IMR-90 (cell line): ENCODE measurements around the gene ZNF398. TPM values are rescaled to one million over a fixed set of nuclear protein-coding genes. Genes with fewer than 3 reads are reported as not detected.

Experiments used
- ATAC-seq: fragments of 200-7000 bp; cut with Tn5 transposase; 2 replicates; pipeline ENCODE4 v1.9.1; 2020; ENCODE audit warnings: low read depth, mild to moderate bottlenecking, moderate library complexity
- BruUV-seq: library from RNA; stranded (reverse); fragments of 400-500 nt; replicated peaks from 2 replicates; lab custom pipeline; 2021; lab: Mats Ljungman, UMichigan
- CTCF ChIA-PET: fragments of 300-600 bp; formaldehyde crosslinking; extraction: SDS; loops from one replicate; lab custom pipeline; 2021; ENCODE audit warnings: antibody characterized with exemption; lab: Yijun Ruan, JAX
- POLR2A ChIA-PET: fragments of 300-600 bp; sonication (Branson Sonifier 250); formaldehyde crosslinking; loops from one replicate; lab custom pipeline; 2022; ENCODE audit warnings: antibody characterized with exemption; ENCODE audit not compliant: unreplicated experiment; lab: Charles Lee
- DNase-seq: peaks from one replicate; pipeline ENCODE4 v3.0.0; 2013
- H2AFZ ChIP-seq: replicated peaks from 2 replicates; pipeline ENCODE3; 2013; ENCODE audit warnings: low read length, mild to moderate bottlenecking; ENCODE audit not compliant: poor library complexity
- H2AK5ac ChIP-seq: 2 replicates; pipeline ENCODE4 v1.6.1; 2013; ENCODE audit warnings: low read depth, low read length, inconsistent platforms
- H2AK9ac ChIP-seq: replicated peaks from 2 replicates; pipeline ENCODE3; 2013; ENCODE audit warnings: mild to moderate bottlenecking, low read depth, low read length, moderate library complexity; ENCODE audit not compliant: poor library complexity
- H2BK120ac ChIP-seq: 2 replicates; pipeline ENCODE4 v1.6.1; 2013; ENCODE audit warnings: low read depth, low read length, inconsistent platforms
- H2BK15ac ChIP-seq: 3 replicates; pipeline ENCODE4 v1.6.1; 2013; ENCODE audit warnings: low read depth, low read length, inconsistent platforms
- H2BK20ac ChIP-seq: 2 replicates; pipeline ENCODE4 v1.6.1; 2013; ENCODE audit warnings: low read depth, mild to moderate bottlenecking, inconsistent platforms, low read length, moderate library complexity
- H2BK5ac ChIP-seq: 2 replicates; pipeline ENCODE4 v1.6.1; 2013; ENCODE audit warnings: mild to moderate bottlenecking, low read depth, low read length, inconsistent platforms; ENCODE audit not compliant: poor library complexity, severe bottlenecking
- H3K14ac ChIP-seq: replicated peaks from 2 replicates; pipeline ENCODE4 v1.6.1; 2013; ENCODE audit warnings: low read depth, low read length, inconsistent platforms
- H3K18ac ChIP-seq: 2 replicates; pipeline ENCODE4 v1.6.1; 2013; ENCODE audit warnings: low read depth, low read length, control low read depth
- H3K23ac ChIP-seq: 2 replicates; pipeline ENCODE4 v1.6.1; 2013; ENCODE audit warnings: low read depth, low read length, inconsistent platforms
- H3K27ac ChIP-seq: 2 replicates; pipeline ENCODE4 v1.5.1; 2013; ENCODE audit warnings: mild to moderate bottlenecking, control low read depth, low read length; ENCODE audit not compliant: insufficient read depth
- H3K27me3 ChIP-seq: 2 replicates; pipeline ENCODE4 v1.6.1; 2013; ENCODE audit warnings: low read length; ENCODE audit not compliant: control insufficient read depth, insufficient read depth
- H3K36me3 ChIP-seq: 2 replicates; pipeline ENCODE4 v1.6.1; 2013; ENCODE audit warnings: low read length, mixed read lengths; ENCODE audit not compliant: control insufficient read depth, insufficient read depth
- H3K4ac ChIP-seq: 2 replicates; pipeline ENCODE4 v1.6.1; 2013; ENCODE audit warnings: low read depth, low read length, inconsistent platforms
- H3K4me1 ChIP-seq: 2 replicates; pipeline ENCODE4 v1.6.1; 2013; ENCODE audit warnings: low read length, mixed read lengths; ENCODE audit not compliant: control insufficient read depth, insufficient read depth
- H3K4me2 ChIP-seq: 2 replicates; pipeline ENCODE4 v1.6.1; 2013; ENCODE audit warnings: low read depth, mild to moderate bottlenecking, control low read depth, low read length, moderate library complexity
- H3K4me3 ChIP-seq: 2 replicates; pipeline ENCODE4 v1.5.1; 2013; ENCODE audit warnings: low read depth, mild to moderate bottlenecking, control low read depth, low read length, moderate library complexity; ENCODE audit not compliant: insufficient read depth
- H3K56ac ChIP-seq: 2 replicates; pipeline ENCODE4 v1.6.1; 2013; ENCODE audit warnings: low read length, inconsistent platforms; ENCODE audit not compliant: insufficient read depth; ENCODE audit errors: extremely low read depth
- H3K79me1 ChIP-seq, 2 experiments: 2 replicates each; pipeline ENCODE4 v1.6.1; 2013; ENCODE audit warnings: low read length in 2 of 2, inconsistent platforms in 1 of 2, low read depth in 1 of 2
- H3K9ac ChIP-seq: 2 replicates; pipeline ENCODE4 v1.6.1; 2013; ENCODE audit warnings: low read depth, low read length, control low read depth
- H3K9me1 ChIP-seq: 2 replicates; pipeline ENCODE4 v1.6.1; 2013; ENCODE audit warnings: low read length, inconsistent platforms; ENCODE audit not compliant: insufficient read depth
- H3K9me3 ChIP-seq: 2 replicates; pipeline ENCODE4 v1.6.1; 2013; ENCODE audit warnings: low read length; ENCODE audit not compliant: control insufficient read depth, insufficient read depth
- H4K20me1 ChIP-seq: 2 replicates; pipeline ENCODE4 v1.6.1; 2013; ENCODE audit warnings: low read length, inconsistent platforms; ENCODE audit not compliant: insufficient read depth
- H4K5ac ChIP-seq: 2 replicates; pipeline ENCODE4 v1.6.1; 2013; ENCODE audit warnings: mild to moderate bottlenecking, low read depth, low read length, control low read depth
- H4K8ac ChIP-seq, 2 experiments: 2 replicates each; pipeline ENCODE4 v1.6.1; 2013; ENCODE audit warnings: low read depth in 2 of 2, low read length in 2 of 2, control low read depth in 1 of 2, inconsistent platforms in 1 of 2
- H4K91ac ChIP-seq: 2 replicates; pipeline ENCODE4 v1.6.1; 2013; ENCODE audit warnings: low read depth, low read length, inconsistent platforms; ENCODE audit not compliant: insufficient read depth
- BHLHE40 ChIP-seq: fragments of 150-350 bp; IDR thresholded peaks from 2 replicates; pipeline ENCODE4 v1.6.1; 2016; ENCODE audit warnings: mild to moderate bottlenecking, low read depth, low read length
- CEBPB ChIP-seq: IDR thresholded peaks from 2 replicates; pipeline ENCODE4 v1.6.1; 2012; ENCODE audit warnings: low read depth, low read length, improper control_type of control experiment
- CHD1 ChIP-seq: IDR thresholded peaks from 2 replicates; pipeline ENCODE4 v1.6.1; 2012; ENCODE audit warnings: low read depth, low read length, improper control_type of control experiment
- CTCF ChIP-seq: conservative IDR thresholded peaks from 2 replicates; pipeline ENCODE4 v1.5.1; 2012; ENCODE audit warnings: mild to moderate bottlenecking, low read depth, low read length, improper control_type of control experiment
- ELK1 ChIP-seq: fragments of 150-350 bp; IDR thresholded peaks from 2 replicates; pipeline ENCODE4 v1.6.1; 2016; ENCODE audit warnings: low read depth, mild to moderate bottlenecking, low read length, moderate library complexity, borderline replicate concordance
- FOS ChIP-seq: fragments of 150-350 bp; IDR thresholded peaks from 2 replicates; pipeline ENCODE4 v1.6.1; 2016; ENCODE audit warnings: low read depth, low read length
- MAFK ChIP-seq: IDR thresholded peaks from 2 replicates; pipeline ENCODE4 v1.6.1; 2012; ENCODE audit warnings: low read depth, low read length, improper control_type of control experiment
- MAZ ChIP-seq: IDR thresholded peaks from 2 replicates; pipeline ENCODE4 v1.6.1; 2012; ENCODE audit warnings: low read depth, mild to moderate bottlenecking, low read length, improper control_type of control experiment, moderate library complexity, borderline replicate concordance
- MXI1 ChIP-seq: IDR thresholded peaks from 2 replicates; pipeline ENCODE4 v1.6.1; 2012; ENCODE audit warnings: low read depth, mild to moderate bottlenecking, low read length, moderate library complexity, borderline replicate concordance
- NFE2L2 ChIP-seq: fragments of 150-350 bp; IDR thresholded peaks from 2 replicates; pipeline ENCODE4 v1.6.1; 2016; ENCODE audit warnings: low read depth, mild to moderate bottlenecking, low read length
- POLR2A ChIP-seq: IDR thresholded peaks from 2 replicates; pipeline ENCODE4 v1.6.1; 2012; ENCODE audit warnings: mild to moderate bottlenecking, low read depth, low read length
- RAD21 ChIP-seq: IDR thresholded peaks from 2 replicates; pipeline ENCODE4 v1.6.1; 2012; ENCODE audit warnings: low read length, improper control_type of control experiment
- RCOR1 ChIP-seq: IDR thresholded peaks from 2 replicates; pipeline ENCODE4 v1.6.1; 2012; ENCODE audit warnings: mild to moderate bottlenecking, low read length, improper control_type of control experiment; ENCODE audit not compliant: insufficient replicate concordance
- RFX5 ChIP-seq: IDR thresholded peaks from 2 replicates; pipeline ENCODE4 v1.8.0; 2012; ENCODE audit warnings: low read depth, mild to moderate bottlenecking, low read length, moderate library complexity
- SMC3 ChIP-seq: fragments of 150-350 bp; IDR thresholded peaks from 2 replicates; pipeline ENCODE4 v1.6.1; 2016; ENCODE audit warnings: low read depth, mild to moderate bottlenecking, antibody characterized with exemption, low read length, moderate library complexity
- USF2 ChIP-seq: fragments of 150-350 bp; IDR thresholded peaks from 2 replicates; pipeline ENCODE4 v1.6.1; 2017; ENCODE audit warnings: mild to moderate bottlenecking, antibody characterized with exemption, low read length, low read depth
- WGBS, 2 experiments: methylation state at CpG; one replicate each; pipeline versions ENCODE4 v1.1.5 to v1.1.7; 2013; ENCODE audit warnings: missing lambda C conversion rate in 2 of 2; ENCODE audit not compliant: insufficient read length in 1 of 2; ENCODE audit errors: extremely low coverage in 2 of 2; 5-methylcytosine and 5-hydroxymethylcytosine counted together
- dilution Hi-C: fragments of 300-500 bp; cut with HindIII; formaldehyde crosslinking; loops from one replicate; pipeline ENCODE4 v1.14.3; 2018; ENCODE audit warnings: low sequenced_read_pairs; ENCODE audit not compliant: unreplicated experiment
- in situ Hi-C: fragments of 300-500 bp; cut with MboI; formaldehyde crosslinking; loops from 3 replicates; pipeline ENCODE4 v1.14.3; 2019; ENCODE audit warnings: low sequenced_read_pairs, inconsistent platforms, mixed read lengths
- intact Hi-C: fragments of 100-400 bp; cut with micrococcal nuclease; formaldehyde crosslinking; loops from 2 replicates; pipeline ENCODE4 v1.10.0; 2022
- polyA plus RNA-seq, 3 experiments: library from polyadenylated mRNA; depleted of rRNA; stranded (reverse); fragments of >200 nt; gene quantifications; 2 replicates each; pipeline ENCODE4 v1.2.3, GENCODE V29; 2012; ENCODE audit warnings: low replicate concordance in 1 of 3
- total RNA-seq: library from RNA; depleted of rRNA; stranded (reverse); fragments of >200 nt; gene quantifications from 2 replicates; pipeline ENCODE4 v1.2.3, GENCODE V29; 2012

Gene ZNF398
- total and polyA plus RNA-seq, 2 of the 4 experiments (the other 2 are of a cell fraction), result 5.7 to 7.9 TPM

GRCh38 chr7:149103424-149103823 is 43.8 kb upstream of the ZNF398 start:
- Histone ChIP-seq H3K4me2 (no peak overlapping the region), H3K9ac (no peak overlapping the region), H4K20me1 (no peaks in the 10 kb centered on the region), H3K27me3 (no peaks in the 10 kb centered on the region), H2BK20ac (no peak overlapping the region), H3K4ac (no peak overlapping the region), H3K36me3 (peaks cover 4% of the 10 kb centered on the region; the same call in 1 of the 2 replicates), H2BK120ac (no peak overlapping the region), H3K18ac (no peak overlapping the region), H3K79me1 (no peaks in the 10 kb centered on the region), H4K91ac (no peak overlapping the region), H3K4me3 (no peak overlapping the region), H3K23ac (no peak overlapping the region), H2AK9ac (no peak overlapping the region), H3K14ac (no peak overlapping the region), H2AK5ac (no peak overlapping the region), H4K5ac (no peak overlapping the region), H3K4me1 (no peaks in the 10 kb centered on the region), H3K9me1 (no peaks in the 10 kb centered on the region), H2AFZ (no peak overlapping the region), H2BK15ac (no peak overlapping the region), H3K9me3 (no peaks in the 10 kb centered on the region), H4K8ac (no peak overlapping the region), H3K27ac (no peak overlapping the region), H2BK5ac (no peak overlapping the region), H3K56ac (no peak overlapping the region)
- TF ChIP-seq USF2 (no peak), RCOR1 (no peak), CHD1 (no peak), NFE2L2 (no peak), RFX5 (no peak), MXI1 (no peak), BHLHE40 (no peak), CEBPB (no peak), FOS (no peak), CTCF (no peak), MAFK (no peak), POLR2A (no peak), MAZ (no peak), ELK1 (no peak), RAD21 (no peak), SMC3 (no peak)
- intact Hi-C loops, result no loop called here
- no TSS peak for BruUV-seq
- ChIA-PET POLR2A (no interaction called here), CTCF (no interaction called here)
- in situ Hi-C loops, result no loop called here
- ATAC-seq (no peak), DNase-seq (no peak)
- 100% methylated on average over 2 of the region's 9 CpGs; no CpG with 5 or more reads in 1 of the 2 experiments for WGBS, 2 experiments
- dilution Hi-C loops, result no loop called here
